Measurements from ENCODE around the gene PTPRR.

The PTPRR gene

DNA sequence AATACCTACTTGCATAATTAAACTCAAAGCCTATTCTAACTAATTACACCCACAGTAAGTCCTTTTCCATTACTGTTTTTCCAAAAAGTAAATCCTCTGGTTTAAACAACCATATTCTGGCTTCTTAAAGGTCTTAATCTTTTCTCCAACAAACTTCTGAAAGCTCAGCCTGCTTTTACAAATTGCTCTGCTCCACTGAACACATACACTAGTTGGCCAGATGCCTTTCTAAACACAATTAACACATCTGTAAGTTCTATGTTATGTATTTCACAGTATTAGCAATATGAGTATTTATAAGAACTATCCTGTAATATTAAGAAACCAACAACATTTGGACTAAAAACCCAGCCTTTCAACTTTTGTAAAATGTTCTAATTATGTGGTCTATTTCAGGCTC is 313.4 kb downstream of the PTPRR start:
- Histone ChIP-seq H3K9ac (ENCODE audit: low read length) (no peak overlapping the region), H3K36me3 (ENCODE audit: control insufficient read depth, low read depth, low read length) (no peaks in the 10 kb centered on the region), H3K27me3 (ENCODE audit: control insufficient read depth, insufficient read depth, low read length) (peaks cover 32% of the 10 kb centered on the region), H3K9me3 (ENCODE audit: control insufficient read depth, low read depth, low read length) (no peaks in the 10 kb centered on the region), H3K27ac (ENCODE audit: low read length) (no peak overlapping the region), H3K4me1 (ENCODE audit: control insufficient read depth, low read depth, low read length) (peaks cover 5% of the 10 kb centered on the region), H3K4me3 (ENCODE audit: low read length) (no peak overlapping the region)

DNA sequence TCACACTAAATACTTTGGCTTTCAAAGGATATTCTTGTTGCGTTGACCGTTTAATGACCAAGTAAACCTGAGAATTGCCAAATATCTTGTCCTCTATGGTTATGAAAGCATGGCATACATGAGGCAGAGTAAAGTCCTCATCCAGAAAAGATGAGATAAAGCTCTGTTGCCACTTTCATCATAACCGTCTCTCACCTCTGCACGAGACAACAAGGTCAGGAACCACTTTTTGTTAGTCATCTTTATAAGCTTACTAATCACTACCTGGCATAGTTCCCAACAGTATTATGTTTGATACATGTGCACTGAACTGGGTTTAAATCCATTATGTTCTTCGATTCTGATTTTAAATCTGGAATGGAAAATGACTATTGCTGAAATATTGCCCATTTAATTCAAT is 314.6 kb downstream of the PTPRR start:
- Histone ChIP-seq H3K9ac (ENCODE audit: low read length) (no peak overlapping the region), H3K4me1 (ENCODE audit: control insufficient read depth, low read depth, low read length) (peaks cover 5% of the 10 kb centered on the region), H3K36me3 (ENCODE audit: control insufficient read depth, low read depth, low read length) (no peaks in the 10 kb centered on the region), H3K4me3 (ENCODE audit: low read length) (no peak overlapping the region), H3K9me3 (ENCODE audit: control insufficient read depth, low read depth, low read length) (no peaks in the 10 kb centered on the region), H3K27me3 (ENCODE audit: control insufficient read depth, insufficient read depth, low read length) (peaks cover 32% of the 10 kb centered on the region), H3K27ac (ENCODE audit: low read length) (no peak overlapping the region)

DNA sequence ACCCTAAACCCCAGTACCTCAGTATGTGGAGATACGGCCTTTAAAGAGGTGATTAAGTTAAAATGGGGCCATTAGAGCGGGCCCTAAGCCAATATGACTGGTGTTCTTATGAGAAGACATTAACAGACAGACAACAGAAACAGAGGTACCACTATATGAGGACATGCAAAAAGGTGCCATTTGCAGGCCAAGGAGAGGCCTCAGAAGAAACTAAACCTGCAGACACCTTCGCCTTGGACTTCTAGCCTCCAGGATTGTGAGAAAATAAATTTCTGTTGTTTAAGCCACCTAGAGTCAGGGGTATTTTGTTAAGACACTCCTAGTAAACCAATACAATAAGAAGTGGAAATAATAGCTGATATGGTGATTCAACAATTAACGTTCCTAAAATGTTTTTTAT is 315.9 kb downstream of the PTPRR start:
- H3K27ac ChIP-seq (ENCODE audit: low read length) = no peak overlapping the region
- H3K36me3 ChIP-seq (ENCODE audit: control insufficient read depth, low read depth, low read length) = no peaks in the 10 kb centered on the region
- H3K9ac ChIP-seq (ENCODE audit: low read length) = no peak overlapping the region
- H3K27me3 ChIP-seq (ENCODE audit: control insufficient read depth, insufficient read depth, low read length) = peaks cover 19% of the 10 kb centered on the region
- H3K9me3 ChIP-seq (ENCODE audit: control insufficient read depth, low read depth, low read length) = no peaks in the 10 kb centered on the region
- H3K4me3 ChIP-seq (ENCODE audit: low read length) = no peak overlapping the region
- H3K4me1 ChIP-seq (ENCODE audit: control insufficient read depth, low read depth, low read length) = no peaks in the 10 kb centered on the region

DNA sequence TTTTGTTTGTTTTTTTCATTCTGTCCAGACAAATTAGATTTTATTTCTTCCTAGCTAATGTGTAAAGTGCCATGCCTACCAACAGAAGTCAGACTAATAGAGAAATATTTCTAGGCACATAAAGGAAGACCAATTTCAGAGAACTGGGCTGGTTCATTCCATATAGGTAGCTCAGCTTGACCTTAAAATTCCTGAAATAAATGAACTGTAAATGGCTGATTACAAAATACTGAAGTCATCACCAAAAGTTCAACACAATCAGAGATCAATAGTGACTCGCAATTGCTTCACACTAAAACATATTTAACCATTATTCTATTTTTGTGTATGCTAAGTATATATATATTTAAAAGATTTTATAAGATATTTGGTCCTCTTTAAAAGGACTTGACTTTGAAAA is 317.5 kb downstream of the PTPRR start:
- no peaks in the 10 kb centered on the region for H3K9me3 ChIP-seq (ENCODE audit: control insufficient read depth, low read depth, low read length)
- no peak overlapping the region for H3K9ac ChIP-seq (ENCODE audit: low read length)
- H3K4me3 ChIP-seq (ENCODE audit: low read length) = no peak overlapping the region
- H3K36me3 ChIP-seq (ENCODE audit: control insufficient read depth, low read depth, low read length) = no peaks in the 10 kb centered on the region
- peaks cover 3% of the 10 kb centered on the region for H3K27me3 ChIP-seq (ENCODE audit: control insufficient read depth, insufficient read depth, low read length)
- no peak overlapping the region for H3K27ac ChIP-seq (ENCODE audit: low read length)
- no peaks in the 10 kb centered on the region for H3K4me1 ChIP-seq (ENCODE audit: control insufficient read depth, low read depth, low read length)

DNA sequence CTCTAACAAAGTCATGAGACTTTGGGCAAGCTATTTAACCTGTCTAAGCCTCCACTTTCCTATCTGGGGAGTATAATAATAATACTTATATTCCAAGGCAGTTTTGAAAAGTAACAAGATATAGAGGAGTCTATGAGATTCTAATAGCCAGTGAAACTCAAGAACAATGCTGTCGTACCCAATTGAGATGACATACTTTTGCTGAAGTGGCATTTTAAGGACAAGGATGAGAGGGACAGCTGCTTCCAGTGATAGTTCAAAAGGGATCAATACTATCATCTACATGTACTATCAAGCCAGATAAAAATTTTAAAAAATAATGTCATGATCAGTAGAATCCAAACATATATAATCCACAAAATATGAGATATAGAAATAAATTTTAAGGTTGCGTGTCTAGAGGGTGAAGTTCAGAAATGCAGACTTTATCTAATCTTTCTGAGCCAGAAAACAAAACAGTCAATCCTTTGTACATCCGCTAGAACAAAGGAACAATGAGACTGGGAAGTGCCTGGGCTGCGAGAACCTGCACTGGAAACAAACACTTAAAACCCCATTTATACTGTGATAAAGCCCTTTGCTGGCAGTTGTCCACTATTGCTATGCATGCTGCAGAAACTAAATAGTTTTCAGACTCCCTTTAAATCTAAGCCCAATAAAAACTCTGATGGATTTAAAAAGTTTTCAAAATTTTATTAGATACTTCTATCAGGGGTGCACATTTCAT is 321.9 kb downstream of the PTPRR start:
- Histone ChIP-seq H3K27me3 (ENCODE audit: control insufficient read depth, insufficient read depth, low read length) (no peaks in the 10 kb centered on the region), H3K9me3 (ENCODE audit: control insufficient read depth, low read depth, low read length) (no peaks in the 10 kb centered on the region), H3K36me3 (ENCODE audit: control insufficient read depth, low read depth, low read length) (no peaks in the 10 kb centered on the region), H3K4me1 (ENCODE audit: control insufficient read depth, low read depth, low read length) (no peaks in the 10 kb centered on the region), H3K9ac (ENCODE audit: low read length) (no peak overlapping the region), H3K4me3 (ENCODE audit: low read length) (no peak overlapping the region), H3K27ac (ENCODE audit: low read length) (no peak overlapping the region)

DNA sequence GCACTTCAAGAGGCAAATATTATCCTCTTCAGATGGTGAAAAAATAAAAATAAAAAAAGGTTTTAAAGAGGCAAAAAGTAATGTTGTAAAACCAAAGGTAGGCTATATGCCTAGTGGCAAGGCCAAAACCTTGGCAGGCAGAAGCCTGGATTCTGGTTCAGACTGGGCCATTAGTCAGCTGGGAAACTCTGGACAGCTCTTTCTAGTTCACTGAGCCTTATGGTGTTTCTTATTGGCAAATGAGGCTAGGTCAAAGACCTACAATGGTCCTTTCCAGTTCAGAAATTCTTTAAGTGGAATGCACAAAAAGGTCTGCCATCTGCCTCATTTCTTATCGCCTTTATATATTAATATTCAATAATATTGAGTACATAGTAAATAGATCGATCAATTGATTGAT is 327.9 kb downstream of the PTPRR start:
- Histone ChIP-seq H3K36me3 (ENCODE audit: control insufficient read depth, low read depth, low read length) (no peaks in the 10 kb centered on the region), H3K9ac (ENCODE audit: low read length) (no peak overlapping the region), H3K9me3 (ENCODE audit: control insufficient read depth, low read depth, low read length) (no peaks in the 10 kb centered on the region), H3K27ac (ENCODE audit: low read length) (no peak overlapping the region), H3K4me3 (ENCODE audit: low read length) (no peak overlapping the region), H3K4me1 (ENCODE audit: control insufficient read depth, low read depth, low read length) (no peaks in the 10 kb centered on the region), H3K27me3 (ENCODE audit: control insufficient read depth, insufficient read depth, low read length) (no peaks in the 10 kb centered on the region)

DNA sequence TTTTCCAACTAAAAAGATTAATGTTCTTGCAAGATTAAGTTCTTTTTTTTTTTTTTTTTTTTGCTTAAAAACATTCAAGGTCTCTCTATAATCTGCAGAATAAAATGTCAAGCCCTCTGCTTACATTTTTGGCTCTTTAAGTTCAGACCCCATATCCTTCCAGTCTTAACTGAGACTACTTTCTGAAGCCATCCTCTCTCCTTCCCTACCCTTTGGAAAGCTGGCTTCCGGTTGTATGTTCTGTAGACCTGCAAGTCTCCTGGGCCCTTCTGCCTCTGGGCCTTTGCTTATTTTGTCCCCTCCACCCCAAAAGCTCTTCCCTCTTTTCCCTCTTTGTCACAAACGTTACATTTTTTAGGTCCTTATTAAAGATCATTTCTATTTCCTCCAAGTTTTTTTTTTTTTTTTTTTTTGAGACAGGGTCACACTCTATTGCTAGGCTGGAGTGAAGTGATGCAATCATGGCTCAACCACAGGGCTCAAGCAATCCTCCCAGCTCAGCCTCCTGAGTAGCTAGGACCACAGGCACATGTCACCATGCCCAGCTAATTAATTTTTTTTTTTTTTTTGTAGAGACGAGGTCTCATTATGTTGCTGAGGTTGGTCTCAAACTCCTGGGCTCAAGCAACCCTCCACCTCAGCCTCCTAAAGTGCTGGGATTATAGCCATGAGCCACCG is 329.9 kb downstream of the PTPRR start:
- Histone ChIP-seq H3K4me1 (ENCODE audit: control insufficient read depth, low read depth, low read length) (no peaks in the 10 kb centered on the region), H3K27ac (ENCODE audit: low read length) (no peak overlapping the region), H3K27me3 (ENCODE audit: control insufficient read depth, insufficient read depth, low read length) (no peaks in the 10 kb centered on the region), H3K9me3 (ENCODE audit: control insufficient read depth, low read depth, low read length) (no peaks in the 10 kb centered on the region), H3K9ac (ENCODE audit: low read length) (no peak overlapping the region), H3K36me3 (ENCODE audit: control insufficient read depth, low read depth, low read length) (no peaks in the 10 kb centered on the region), H3K4me3 (ENCODE audit: low read length) (no peak overlapping the region)

DNA sequence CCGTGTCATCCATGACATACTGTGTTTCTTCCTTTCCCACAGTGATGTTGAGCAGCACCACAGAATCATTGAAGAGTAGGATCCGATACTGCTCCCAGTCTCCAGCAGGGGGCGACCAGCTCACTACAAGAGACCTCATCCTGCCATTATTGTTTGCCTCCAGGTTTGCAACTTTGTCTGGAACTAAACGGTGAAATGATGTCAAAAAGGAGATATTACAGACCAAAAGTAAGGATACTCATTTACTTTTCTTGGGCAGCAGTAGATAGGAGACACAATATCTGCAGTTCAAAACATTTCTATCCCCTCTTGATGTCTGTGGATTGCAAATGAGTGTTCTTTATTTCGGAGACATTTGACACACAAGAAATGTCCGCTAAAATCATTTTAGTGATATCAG is 330.5 kb downstream of the PTPRR start:
- Histone ChIP-seq H3K9me3 (ENCODE audit: control insufficient read depth, low read depth, low read length) (no peaks in the 10 kb centered on the region), H3K27me3 (ENCODE audit: control insufficient read depth, insufficient read depth, low read length) (no peaks in the 10 kb centered on the region), H3K9ac (ENCODE audit: low read length) (no peak overlapping the region), H3K27ac (ENCODE audit: low read length) (no peak overlapping the region), H3K36me3 (ENCODE audit: control insufficient read depth, low read depth, low read length) (no peaks in the 10 kb centered on the region), H3K4me1 (ENCODE audit: control insufficient read depth, low read depth, low read length) (no peaks in the 10 kb centered on the region), H3K4me3 (ENCODE audit: low read length) (no peak overlapping the region)

All from iPS-18a (cell line).